ENCODE measurements around the gene NOP9.
A peak's percentile ranks its signal among the peaks of the same experiment; 100 is the strongest.
"Not testable (repeated sequence)": the region's sequence is repeated elsewhere in the genome, so short reads cannot be mapped to it uniquely, and the experiment has no call there.

Gene NOP9

DNA sequence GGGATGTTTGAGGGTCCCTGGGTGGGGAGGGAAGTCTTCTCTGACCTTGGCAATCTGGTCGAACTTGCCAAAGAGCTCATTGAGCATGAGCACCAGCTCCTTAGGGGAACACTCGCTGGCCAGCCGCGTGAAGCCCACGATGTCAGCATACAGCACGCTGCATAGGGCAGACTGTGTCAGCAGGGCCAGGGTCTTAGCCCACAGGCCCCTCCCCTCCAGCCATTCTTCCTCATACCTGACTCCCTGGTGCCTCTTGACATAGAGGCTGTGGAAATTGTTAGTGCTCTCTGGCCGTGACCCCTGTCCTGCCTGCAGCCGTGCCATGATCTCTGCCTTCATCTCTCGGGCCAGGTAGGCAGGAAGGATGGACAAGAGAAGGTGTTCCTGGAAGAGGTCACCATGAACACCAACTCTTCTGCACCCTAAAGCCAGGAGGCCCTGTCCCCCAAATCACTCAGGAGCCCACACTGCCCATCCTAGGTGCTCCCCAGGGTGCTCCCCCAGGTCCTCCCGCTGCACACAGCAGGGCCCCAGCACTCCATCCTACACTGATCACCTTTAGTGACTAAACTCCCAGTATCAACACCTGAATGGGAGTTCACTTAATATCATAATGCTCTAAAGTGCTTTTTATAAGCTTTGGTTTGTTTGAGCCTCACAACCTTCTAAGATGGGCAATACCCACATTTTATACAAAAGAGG lies 31.5 kb downstream of the NOP9 start:
- DNase-seq = no peak

- no peak for DNase-seq
Measured at GRCh38 chr14:24331731-24332267, 32.1 kb downstream of the NOP9 start.

GRCh38 chr14:24332268-24332993 lies 32.8 kb downstream of the NOP9 start:
- DNase-seq = peak; percentile 72

- DNase-seq = no peak
Measured at GRCh38 chr14:24334431-24335291, 35.0 kb downstream of the NOP9 start, which contains the start of gene ADCY4. Gene ADCY4, minus strand, starts transcription at chr14:24335071. Its CDS starts 419 bp downstream, at chr14:24334652.

DNA sequence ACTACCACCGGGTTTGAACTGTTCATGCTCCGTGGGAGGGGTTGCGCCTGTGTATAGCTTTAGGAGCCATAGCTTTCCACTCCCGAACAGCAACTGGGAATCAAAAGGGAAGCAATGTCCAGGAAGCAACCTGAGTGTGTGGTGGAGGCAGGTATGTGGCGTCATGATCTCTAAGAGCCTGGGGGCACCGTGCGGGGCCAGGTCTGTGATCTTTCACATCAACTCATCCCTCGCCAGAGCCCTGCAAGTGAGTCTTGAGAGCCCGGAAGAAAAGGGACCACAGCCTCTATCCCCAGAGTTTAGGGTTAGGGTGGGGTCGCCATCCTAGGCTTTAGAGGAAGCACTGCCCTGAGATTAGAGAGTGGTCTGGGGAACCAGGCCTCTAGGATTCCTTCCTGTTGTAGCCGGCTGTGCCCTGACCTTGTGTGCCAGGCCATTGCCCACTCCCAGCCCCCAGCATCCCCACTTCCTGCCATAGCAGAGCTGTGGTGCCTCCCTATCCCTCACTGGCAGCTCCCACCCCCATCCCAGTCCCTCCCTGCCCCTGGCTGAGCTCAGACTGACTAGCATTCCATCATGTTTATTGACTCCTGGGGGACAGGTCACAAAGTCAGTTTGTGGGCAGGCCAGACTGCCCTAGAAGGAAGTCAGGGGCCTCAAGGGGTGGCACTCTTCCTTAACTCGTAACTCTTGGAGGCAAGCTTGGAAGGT lies 36.0 kb downstream of the NOP9 start:
- no peak for DNase-seq

GRCh38 chr14:24337144-24337823 lies 37.6 kb downstream of the NOP9 start:
- no peak for DNase-seq

- DNase-seq = no peak
Measured at GRCh38 chr14:24337824-24338175, 38.1 kb downstream of the NOP9 start.

- no peak for DNase-seq
Measured at GRCh38 chr14:24338843-24339242, 39.2 kb downstream of the NOP9 start.

DNA sequence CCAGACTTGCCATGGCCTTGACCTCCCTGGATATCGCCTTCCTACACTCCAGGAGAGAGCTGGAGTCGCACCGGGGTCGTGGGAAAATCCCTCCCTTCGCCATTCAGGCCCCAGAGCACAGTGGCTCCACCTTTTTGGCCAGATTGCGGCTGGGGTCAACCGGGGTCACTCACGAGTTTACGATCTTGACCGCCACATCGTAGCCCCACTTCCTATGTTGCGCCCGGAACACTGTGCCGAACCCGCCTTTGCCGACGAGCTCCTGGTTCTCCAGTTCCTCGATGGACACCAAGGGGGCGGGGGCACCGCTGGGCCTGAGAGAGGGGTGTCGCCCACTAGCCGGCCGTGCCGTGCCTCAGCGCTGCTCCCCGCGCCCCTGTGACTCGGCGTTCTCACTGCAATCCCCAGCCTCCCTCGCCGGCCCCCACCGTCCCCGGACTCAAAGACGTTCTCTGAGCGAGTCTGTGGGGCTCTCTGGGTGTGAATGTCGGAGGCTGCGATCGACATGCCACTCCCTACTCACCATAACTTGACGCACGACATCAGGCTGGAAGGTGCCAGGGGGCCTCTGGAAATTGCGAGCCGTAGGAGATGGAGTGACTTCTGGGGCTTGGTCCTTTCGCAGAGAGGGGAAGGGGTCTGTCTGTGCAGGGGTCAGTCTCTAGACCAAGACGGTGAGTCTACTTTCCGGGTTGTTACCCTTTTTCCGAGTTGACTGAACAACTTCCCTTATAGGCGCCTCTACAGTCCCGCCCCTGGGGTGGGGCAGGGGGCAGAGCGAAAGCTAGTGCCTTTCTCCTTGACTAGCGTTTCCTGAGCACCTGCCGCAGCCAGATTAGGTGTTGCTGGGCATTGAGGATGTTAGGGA lies 39.9 kb downstream of the NOP9 start, which contains the start of gene RIPK3:
Gene RIPK3 (minus strand): TSS at position 708 of the 868 bp plus-strand sequence. CDS start 165 bp downstream, at position 543.
- DNase-seq = no peak

- DNase-seq = no peak
Measured at GRCh38 chr14:24340606-24341005, 41.0 kb downstream of the NOP9 start.

- no peak for DNase-seq
Measured at GRCh38 chr14:24342889-24343288, 43.2 kb downstream of the NOP9 start.

- no peak for DNase-seq
Measured at GRCh38 chr14:24343795-24344660, 44.4 kb downstream of the NOP9 start.

GRCh38 chr14:24347134-24347533 lies 47.5 kb downstream of the NOP9 start:
- DNase-seq = no peak

DNA sequence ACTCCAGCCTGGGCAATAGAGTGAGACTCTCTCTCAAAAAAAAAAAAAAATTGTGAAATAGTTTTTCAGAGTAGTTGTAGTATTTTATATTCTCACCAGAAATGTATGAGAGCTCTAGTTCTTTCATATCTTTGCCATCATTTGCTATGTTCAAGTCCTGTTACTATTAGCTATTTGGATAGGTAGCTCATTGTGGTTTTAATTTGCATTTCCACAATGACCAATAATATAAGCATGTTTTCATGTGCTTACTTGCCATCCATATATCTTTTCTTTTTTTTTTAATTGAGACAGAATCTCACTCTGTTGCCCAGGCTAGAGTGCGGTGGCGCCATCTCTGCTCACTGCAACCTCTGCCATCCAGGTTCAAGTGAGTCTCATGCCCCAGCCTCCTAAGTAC lies 48.5 kb downstream of the NOP9 start:
- DNase-seq = no peak

DNA sequence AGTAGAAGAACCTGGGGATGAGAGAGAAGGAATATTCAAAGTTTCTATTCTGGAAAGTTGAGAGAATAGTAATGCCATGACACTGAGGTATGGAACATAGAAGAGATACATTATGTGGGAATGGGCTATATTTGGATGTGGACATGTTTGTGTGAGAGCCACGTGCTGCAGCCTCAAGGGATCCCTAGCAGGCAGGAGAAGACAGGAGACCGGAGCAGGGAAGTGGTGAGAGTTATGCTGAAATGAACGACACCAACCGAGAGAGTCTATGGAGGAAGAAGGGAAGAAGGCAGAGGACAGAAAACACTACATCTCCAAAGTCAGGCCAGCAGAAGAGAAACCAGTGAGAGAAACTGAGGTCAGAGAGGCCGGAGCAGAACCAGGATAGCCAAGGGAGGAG lies 50.1 kb downstream of the NOP9 start:
- DNase-seq = no peak

DNA sequence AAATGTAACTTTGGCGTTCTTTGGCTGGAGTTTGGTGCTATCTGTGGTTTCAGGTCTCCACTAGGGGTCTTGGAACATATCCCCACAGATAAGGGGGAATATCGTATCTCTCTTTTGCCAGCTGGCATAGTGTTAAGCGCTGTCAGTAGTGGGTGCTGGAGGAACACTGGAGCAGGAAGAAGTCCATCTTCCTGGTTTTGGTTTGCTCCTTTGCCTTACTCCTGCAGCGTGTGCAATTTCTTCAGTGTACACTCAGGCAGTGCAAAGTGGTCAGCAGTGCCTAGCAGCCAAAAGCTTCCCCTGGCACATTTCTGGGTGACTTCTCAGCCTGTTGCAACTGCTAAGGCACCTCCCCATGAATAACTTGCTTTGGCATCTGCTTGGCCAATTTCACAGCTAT lies 51.9 kb downstream of the NOP9 start:
- DNase-seq = no peak

DNA sequence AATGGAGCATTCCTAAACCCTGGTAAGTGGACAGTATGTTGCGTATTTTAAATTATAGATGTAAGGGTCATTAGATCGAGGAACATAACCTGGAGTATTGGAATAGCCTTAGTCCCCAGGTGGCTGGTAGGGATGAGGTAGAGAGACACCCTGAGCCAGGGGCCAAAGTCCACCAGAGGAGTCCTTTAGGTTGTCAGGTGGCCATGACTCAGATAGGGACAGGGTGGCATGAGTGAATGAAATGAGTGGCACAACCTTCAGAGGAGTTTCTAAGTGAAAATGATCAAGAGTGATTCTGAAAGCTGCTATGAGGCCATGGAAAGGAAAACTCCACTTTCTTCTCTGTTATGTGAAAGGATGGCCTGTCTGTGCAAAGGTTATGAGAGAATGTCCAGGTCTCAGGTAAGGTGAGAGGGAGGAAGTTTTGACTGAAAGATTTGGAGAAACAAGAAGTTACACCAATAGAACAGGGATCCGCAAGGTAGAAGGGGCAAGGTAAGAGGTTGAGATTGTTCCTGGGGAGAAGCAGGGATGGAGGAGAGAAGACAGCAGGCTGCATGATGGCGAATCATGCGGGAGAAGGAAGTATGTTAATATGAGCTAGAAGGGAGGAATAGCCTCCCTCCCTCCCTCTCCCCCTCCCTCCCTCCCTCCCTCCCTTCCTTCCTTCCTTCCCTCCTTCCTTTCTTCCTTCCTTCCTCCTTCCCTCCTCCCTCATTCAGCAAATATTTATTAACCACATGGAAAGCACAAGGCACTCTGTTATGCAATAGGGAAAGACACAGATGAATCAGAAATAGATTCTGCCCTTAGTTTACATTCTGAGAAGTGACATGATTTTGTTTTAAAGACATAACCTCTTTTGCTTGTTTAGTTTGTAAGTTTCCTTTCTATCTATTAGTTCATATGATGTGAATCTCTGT lies 54.2 kb downstream of the NOP9 start:
- DNase-seq = no peak

DNA sequence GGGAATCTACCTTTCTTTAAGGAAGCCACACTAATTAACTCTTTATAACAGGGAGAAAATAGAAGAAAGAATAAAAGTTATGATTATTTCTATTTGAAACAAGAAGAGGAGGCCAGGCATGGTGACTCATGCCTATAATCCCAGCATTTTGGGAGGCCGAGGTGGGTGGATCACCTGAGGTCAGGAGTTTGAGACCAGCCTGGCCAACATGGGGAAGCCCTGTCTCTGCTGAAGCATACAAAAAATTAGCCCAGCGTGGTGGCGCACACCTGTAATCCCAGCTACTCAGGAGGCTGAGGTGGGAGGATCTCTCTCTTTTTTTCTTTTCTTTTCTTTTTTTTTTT lies 54.8 kb downstream of the NOP9 start:
- not testable (repeated sequence) for DNase-seq

GRCh38 chr14:24355009-24355408 lies 55.4 kb downstream of the NOP9 start:
- DNase-seq = no peak

All from KG1 (cell line).